Measurements from ENCODE around the gene SPEF2. TPM values are rescaled to one million over a fixed set of nuclear protein-coding genes. Genes with fewer than 3 reads are reported as not detected.

The SPEF2 gene
- total RNA-seq, 1 donor from 2014 or later, result 3.4 TPM

- Mint-ChIP-seq H3K27me3 (ENCODE audit: unreplicated experiment) (no peaks in the 10 kb centered on the region), H3K4me1 (ENCODE audit: unreplicated experiment) (peaks cover 2% of the 10 kb centered on the region), H3K9me3 (ENCODE audit: unreplicated experiment) (no peaks in the 10 kb centered on the region), H3K27ac (ENCODE audit: unreplicated experiment) (no peak overlapping the region), H3K36me3 (ENCODE audit: low read depth, unreplicated experiment) (no peaks in the 10 kb centered on the region), H3K4me3 (ENCODE audit: unreplicated experiment) (no peak overlapping the region)
- no peak for TF ChIP-seq CTCF (IDR thresholded peaks at IDR 0.05; ENCODE audit: unreplicated experiment)
- DNase-seq (ENCODE audit: low spot score), result no peak
Observed at GRCh38 chr5:35679357-35679756, 61.7 kb downstream of the SPEF2 start.

DNA sequence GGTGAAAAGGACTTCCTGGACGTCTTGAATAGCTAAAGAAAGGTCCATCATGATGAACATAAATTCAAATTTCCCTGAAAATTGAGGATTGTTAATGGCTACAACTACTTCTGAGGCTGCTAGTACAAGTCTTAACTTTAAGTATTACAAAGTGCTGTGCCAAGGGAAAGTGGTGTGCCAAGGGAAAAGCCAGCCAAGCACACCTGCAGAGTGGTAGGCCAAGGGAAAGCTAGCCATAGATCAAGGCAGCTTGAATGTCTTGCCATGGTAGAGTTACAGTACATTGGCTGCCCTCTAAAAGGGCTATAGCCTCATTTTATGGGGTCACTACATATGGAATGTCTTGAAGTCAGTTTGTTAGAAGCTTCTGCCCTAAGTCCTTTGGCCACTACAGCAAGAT lies 64.2 kb downstream of the SPEF2 start:
- DNase-seq (ENCODE audit: low spot score), result no peak
- no peak overlapping the region for H3K4me3 Mint-ChIP-seq (ENCODE audit: unreplicated experiment)
- no peak for TF ChIP-seq CTCF (IDR thresholded peaks at IDR 0.05; ENCODE audit: unreplicated experiment)
- no peaks in the 10 kb centered on the region for H3K27me3 Mint-ChIP-seq (ENCODE audit: unreplicated experiment)
- no peaks in the 10 kb centered on the region for H3K9me3 Mint-ChIP-seq (ENCODE audit: unreplicated experiment)
- H3K27ac Mint-ChIP-seq (ENCODE audit: unreplicated experiment), result no peak overlapping the region
- no peaks in the 10 kb centered on the region for H3K36me3 Mint-ChIP-seq (ENCODE audit: low read depth, unreplicated experiment)
- peaks cover 2% of the 10 kb centered on the region for H3K4me1 Mint-ChIP-seq (ENCODE audit: unreplicated experiment)

- H3K4me3 Mint-ChIP-seq (ENCODE audit: unreplicated experiment), result no peak overlapping the region
- H3K27me3 Mint-ChIP-seq (ENCODE audit: unreplicated experiment), result no peaks in the 10 kb centered on the region
- no peaks in the 10 kb centered on the region for H3K9me3 Mint-ChIP-seq (ENCODE audit: unreplicated experiment)
- H3K36me3 Mint-ChIP-seq (ENCODE audit: low read depth, unreplicated experiment), result no peaks in the 10 kb centered on the region
- peaks cover 2% of the 10 kb centered on the region for H3K4me1 Mint-ChIP-seq (ENCODE audit: unreplicated experiment)
- no peak for DNase-seq (ENCODE audit: low spot score)
- H3K27ac Mint-ChIP-seq (ENCODE audit: unreplicated experiment), result no peak overlapping the region
- TF ChIP-seq CTCF (IDR thresholded peaks at IDR 0.05; ENCODE audit: unreplicated experiment), result no peak
Observed at GRCh38 chr5:35683466-35683865, 65.8 kb downstream of the SPEF2 start.

GRCh38 chr5:35685161-35685560 lies 67.5 kb downstream of the SPEF2 start:
- Mint-ChIP-seq H3K9me3 (ENCODE audit: unreplicated experiment) (no peaks in the 10 kb centered on the region), H3K27ac (ENCODE audit: unreplicated experiment) (no peak overlapping the region), H3K4me1 (ENCODE audit: unreplicated experiment) (peaks cover 2% of the 10 kb centered on the region), H3K27me3 (ENCODE audit: unreplicated experiment) (no peaks in the 10 kb centered on the region), H3K4me3 (ENCODE audit: unreplicated experiment) (no peak overlapping the region), H3K36me3 (ENCODE audit: low read depth, unreplicated experiment) (no peaks in the 10 kb centered on the region)
- DNase-seq (ENCODE audit: low spot score), result no peak
- no peak for TF ChIP-seq CTCF (IDR thresholded peaks at IDR 0.05; ENCODE audit: unreplicated experiment)

DNA sequence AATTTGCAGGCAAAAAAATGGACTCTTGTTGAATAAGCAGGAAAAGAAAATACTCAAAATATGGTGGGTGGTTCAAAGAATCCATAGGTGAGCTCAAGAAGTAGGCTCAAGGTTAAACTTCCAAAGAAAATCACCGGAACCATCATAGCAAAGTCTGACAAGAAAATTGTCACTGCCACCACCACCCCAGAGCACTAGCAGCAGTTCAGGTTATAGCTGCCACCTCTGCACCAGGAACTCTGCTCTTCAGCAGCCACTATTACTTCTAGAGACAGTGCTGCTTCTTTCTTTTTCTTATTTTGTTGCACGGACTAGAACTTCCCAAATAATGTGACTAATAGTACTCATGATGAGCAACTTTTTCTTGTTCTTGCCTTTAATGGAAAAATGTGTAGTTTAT lies 70.3 kb downstream of the SPEF2 start:
- H3K27me3 Mint-ChIP-seq (ENCODE audit: unreplicated experiment), result no peaks in the 10 kb centered on the region
- no peak overlapping the region for H3K27ac Mint-ChIP-seq (ENCODE audit: unreplicated experiment)
- peaks cover 2% of the 10 kb centered on the region for H3K4me1 Mint-ChIP-seq (ENCODE audit: unreplicated experiment)
- no peaks in the 10 kb centered on the region for H3K9me3 Mint-ChIP-seq (ENCODE audit: unreplicated experiment)
- no peak for TF ChIP-seq CTCF (IDR thresholded peaks at IDR 0.05; ENCODE audit: unreplicated experiment)
- DNase-seq (ENCODE audit: low spot score), result no peak
- no peaks in the 10 kb centered on the region for H3K36me3 Mint-ChIP-seq (ENCODE audit: low read depth, unreplicated experiment)
- H3K4me3 Mint-ChIP-seq (ENCODE audit: unreplicated experiment), result no peak overlapping the region

All from endothelial cell (in vitro differentiated cells).